ENCODE results near the gene VAV2.

DNA sequence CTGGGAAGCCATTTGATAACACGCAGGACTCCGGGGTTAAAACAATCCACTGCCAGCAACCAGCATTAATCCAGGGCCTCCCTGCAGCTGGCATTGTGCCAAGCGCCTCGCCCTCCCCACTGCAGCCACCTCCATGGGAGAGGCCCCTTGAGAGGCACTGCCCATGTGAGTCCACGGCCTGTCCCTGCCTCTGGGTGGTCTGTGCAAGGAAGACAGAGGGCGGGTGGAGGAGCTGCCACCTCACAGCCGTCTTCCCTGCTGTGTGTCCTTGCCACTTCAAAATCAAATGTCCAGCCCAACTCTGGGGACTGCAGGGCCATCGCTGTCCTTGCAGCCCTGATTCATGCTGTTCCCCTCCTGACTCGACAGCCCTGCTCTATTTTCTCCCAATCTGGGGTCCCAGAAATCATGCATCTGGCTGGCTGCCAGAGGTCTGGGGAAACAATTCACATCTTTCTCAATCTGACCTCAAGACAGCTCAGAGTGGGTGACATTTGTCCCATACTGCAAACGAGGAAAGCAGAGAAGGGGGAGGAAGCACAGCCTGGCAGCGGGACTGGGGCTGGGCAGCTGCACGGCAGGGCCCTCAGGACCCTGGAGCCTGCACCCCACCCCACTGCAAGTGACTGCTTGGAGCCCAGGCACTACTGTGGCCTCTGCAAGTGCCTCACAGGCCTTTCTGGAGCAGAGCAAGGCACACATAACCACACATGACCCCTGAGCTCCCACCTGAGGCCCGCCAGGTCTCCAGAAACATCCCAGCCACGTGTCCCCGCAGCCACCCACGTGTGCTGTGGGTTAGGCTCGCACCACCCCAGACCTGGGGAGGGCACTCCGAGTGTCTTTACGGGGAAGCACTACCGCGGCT, 48.9 kb upstream of the VAV2 start:
- TF ChIP-seq POLR2A (IDR thresholded peaks at IDR 0.05), result no peak
- TF ChIP-seq, protein P1, sequence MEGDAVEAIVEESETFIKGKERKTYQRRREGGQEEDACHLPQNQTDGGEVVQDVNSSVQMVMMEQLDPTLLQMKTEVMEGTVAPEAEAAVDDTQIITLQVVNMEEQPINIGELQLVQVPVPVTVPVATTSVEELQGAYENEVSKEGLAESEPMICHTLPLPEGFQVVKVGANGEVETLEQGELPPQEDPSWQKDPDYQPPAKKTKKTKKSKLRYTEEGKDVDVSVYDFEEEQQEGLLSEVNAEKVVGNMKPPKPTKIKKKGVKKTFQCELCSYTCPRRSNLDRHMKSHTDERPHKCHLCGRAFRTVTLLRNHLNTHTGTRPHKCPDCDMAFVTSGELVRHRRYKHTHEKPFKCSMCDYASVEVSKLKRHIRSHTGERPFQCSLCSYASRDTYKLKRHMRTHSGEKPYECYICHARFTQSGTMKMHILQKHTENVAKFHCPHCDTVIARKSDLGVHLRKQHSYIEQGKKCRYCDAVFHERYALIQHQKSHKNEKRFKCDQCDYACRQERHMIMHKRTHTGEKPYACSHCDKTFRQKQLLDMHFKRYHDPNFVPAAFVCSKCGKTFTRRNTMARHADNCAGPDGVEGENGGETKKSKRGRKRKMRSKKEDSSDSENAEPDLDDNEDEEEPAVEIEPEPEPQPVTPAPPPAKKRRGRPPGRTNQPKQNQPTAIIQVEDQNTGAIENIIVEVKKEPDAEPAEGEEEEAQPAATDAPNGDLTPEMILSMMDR (IDR thresholded peaks at IDR 0.05), result no peak

Measured in breast epithelium (tissue), 3 donors.